SK-N-SH treated with all-trans-retinoic acid at 6 μM for 48 hours (cell line): Measurements from ENCODE around the gene GREB1.

Source experiments
- CREB5 ChIP-seq: fragments of 250-450 bp; sonication (Bioruptor Pico); IDR thresholded peaks from 2 replicates; pipeline ENCODE4 v1.5.1; 2020; ENCODE audit warnings: low read depth, mild to moderate bottlenecking, moderate library complexity
- OSR1 ChIP-seq: fragments of 250-450 bp; sonication (Bioruptor Pico); IDR thresholded peaks from 2 replicates; pipeline ENCODE4 v1.8.0; 2022; ENCODE audit warnings: moderate library complexity, mild to moderate bottlenecking, inconsistent platforms

GRCh38 chr2:11494310-11494709, 39.5 kb upstream of the GREB1 start:
- TF ChIP-seq OSR1 (CRISPR knock-in tag), result no peak
- TF ChIP-seq CREB5, result no peak
